ENCODE data around the gene LEUTX.

- TF ChIP-seq CTCF (IDR thresholded peaks at IDR 0.05) (no peak), POLR2A (IDR thresholded peaks at IDR 0.05) (no peak), POLR2AphosphoS5 (IDR thresholded peaks at IDR 0.05; ENCODE audit: insufficient read depth in 1 of 2, low read depth in 1 of 2) (no peak)
Observed at GRCh38 chr19:39802958-39803357, 24.3 kb downstream of the LEUTX start.
